A673 (cell line): ENCODE results near the gene LRRC8B.

Source experiments
- EZH2 ChIP-seq: fragments of 200-600 bp; sonication (generic); IDR thresholded peaks from 2 replicates; pipeline ENCODE4 v1.6.1; 2017; ENCODE audit warnings: borderline replicate concordance, low read depth, mild to moderate bottlenecking, mixed read lengths, antibody characterized with exemption, low read length; ENCODE audit not compliant: poor library complexity, severe bottlenecking
- TF ChIP-seq, protein P1 (sequence below): fragments of 300-800, 200-600 bp; sonication (generic); conservative IDR thresholded peaks from 2 replicates; pipeline ENCODE4 v1.5.1; 2017; ENCODE audit warnings: low read depth, mild to moderate bottlenecking, antibody characterized with exemption, low read length, moderate library complexity, mixed read lengths

DNA sequence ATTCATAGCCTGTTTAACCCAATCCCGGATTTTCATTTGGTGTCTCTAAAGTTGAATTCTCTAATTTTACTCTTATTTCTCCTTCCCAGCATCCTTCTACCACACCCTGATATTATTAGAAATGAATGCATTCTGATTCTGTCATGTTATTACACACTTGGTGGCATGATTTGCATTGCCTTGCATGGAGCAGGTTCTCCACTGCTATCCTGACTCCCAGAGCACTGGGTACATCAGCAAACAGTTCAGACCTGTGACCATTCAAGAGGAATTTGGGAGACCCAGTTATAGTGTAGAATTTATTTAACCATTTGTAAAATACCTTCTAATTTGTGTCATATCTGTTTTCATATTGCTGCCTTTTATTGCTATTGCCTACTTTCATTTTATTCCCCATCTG lies 2.6 kb downstream of the LRRC8B start:
- TF ChIP-seq, protein P1, sequence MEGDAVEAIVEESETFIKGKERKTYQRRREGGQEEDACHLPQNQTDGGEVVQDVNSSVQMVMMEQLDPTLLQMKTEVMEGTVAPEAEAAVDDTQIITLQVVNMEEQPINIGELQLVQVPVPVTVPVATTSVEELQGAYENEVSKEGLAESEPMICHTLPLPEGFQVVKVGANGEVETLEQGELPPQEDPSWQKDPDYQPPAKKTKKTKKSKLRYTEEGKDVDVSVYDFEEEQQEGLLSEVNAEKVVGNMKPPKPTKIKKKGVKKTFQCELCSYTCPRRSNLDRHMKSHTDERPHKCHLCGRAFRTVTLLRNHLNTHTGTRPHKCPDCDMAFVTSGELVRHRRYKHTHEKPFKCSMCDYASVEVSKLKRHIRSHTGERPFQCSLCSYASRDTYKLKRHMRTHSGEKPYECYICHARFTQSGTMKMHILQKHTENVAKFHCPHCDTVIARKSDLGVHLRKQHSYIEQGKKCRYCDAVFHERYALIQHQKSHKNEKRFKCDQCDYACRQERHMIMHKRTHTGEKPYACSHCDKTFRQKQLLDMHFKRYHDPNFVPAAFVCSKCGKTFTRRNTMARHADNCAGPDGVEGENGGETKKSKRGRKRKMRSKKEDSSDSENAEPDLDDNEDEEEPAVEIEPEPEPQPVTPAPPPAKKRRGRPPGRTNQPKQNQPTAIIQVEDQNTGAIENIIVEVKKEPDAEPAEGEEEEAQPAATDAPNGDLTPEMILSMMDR = no peak
- no peak for TF ChIP-seq EZH2
